Activated naive CD4-positive, alpha-beta T cell treated with anti-CD3 and anti-CD28 coated beads, Interleukin-2, amount 50 U/mL, for 16 hours (primary cell): ENCODE results near the gene RAB33B.
"Not testable (repeated sequence)": the region's sequence is repeated elsewhere in the genome, so short reads cannot be mapped to it uniquely, and the experiment has no call there.

Source experiments
- DNase-seq: peaks from one replicate; pipeline ENCODE4 v3.0.0-alpha.2; 2020

The RAB33B gene

GRCh38 chr4:139465922-139466321 is 12.0 kb downstream of the RAB33B start:
- DNase-seq: no peak

GRCh38 chr4:139468756-139469155 is 14.8 kb downstream of the RAB33B start:
- not testable (repeated sequence) for DNase-seq

DNA sequence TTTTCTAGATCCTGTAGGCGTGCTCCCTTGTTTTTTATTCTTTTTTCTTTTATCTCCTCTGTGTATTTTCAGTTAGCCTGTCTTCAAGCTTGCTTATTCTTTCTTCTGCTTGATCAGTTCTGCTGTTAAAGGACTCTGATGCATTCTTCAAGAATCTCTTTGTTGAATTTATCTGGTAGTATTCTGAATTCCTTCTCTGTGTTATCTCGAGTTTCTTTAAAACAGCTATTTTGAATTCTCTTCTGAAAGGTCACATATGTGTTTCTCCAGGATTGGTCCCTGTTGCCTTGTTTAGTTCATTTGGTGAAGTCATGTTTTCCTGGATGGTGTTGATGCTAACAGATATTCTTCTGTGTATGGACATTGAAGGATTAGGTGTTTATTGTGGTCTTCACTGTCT is 15.3 kb downstream of the RAB33B start:
- DNase-seq: no peak

GRCh38 chr4:139469869-139470268 is 15.9 kb downstream of the RAB33B start:
- no peak for DNase-seq

DNA sequence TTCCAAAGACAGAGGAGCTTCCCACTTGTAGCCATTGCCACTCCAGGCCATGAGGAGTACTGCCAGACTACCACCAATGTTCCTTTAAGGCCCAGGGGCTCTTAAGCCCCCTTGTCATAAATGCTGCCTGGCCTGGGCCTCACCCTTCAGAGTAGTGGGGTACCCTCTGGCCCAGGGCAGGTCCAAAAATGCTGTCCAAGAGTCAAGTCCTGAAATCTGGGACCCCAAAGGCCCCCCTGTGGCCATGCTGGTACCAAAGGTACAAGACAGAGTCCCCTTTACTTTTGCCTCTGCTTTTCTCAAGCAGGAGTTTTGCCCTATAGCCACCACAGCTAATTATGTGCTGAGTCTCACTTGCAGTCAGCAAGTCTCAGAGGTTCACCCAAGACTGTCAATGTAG is 16.4 kb downstream of the RAB33B start:
- DNase-seq: no peak

- no peak for DNase-seq
Measured at GRCh38 chr4:139470997-139471665, 17.2 kb downstream of the RAB33B start.

DNA sequence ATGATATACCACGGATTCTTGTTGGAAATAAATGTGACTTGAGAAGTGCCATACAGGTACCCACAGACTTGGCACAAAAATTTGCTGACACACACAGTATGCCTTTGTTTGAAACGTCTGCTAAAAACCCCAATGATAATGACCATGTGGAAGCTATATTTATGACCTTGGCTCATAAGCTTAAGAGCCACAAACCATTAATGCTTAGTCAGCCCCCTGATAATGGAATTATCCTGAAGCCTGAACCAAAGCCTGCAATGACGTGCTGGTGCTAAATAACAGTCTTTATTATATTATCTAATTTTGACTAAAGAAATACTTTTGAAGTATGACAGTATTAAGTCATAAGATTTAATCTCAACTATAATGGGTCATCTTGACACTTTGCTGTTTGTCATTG is 18.9 kb downstream of the RAB33B start:
- DNase-seq: no peak

DNA sequence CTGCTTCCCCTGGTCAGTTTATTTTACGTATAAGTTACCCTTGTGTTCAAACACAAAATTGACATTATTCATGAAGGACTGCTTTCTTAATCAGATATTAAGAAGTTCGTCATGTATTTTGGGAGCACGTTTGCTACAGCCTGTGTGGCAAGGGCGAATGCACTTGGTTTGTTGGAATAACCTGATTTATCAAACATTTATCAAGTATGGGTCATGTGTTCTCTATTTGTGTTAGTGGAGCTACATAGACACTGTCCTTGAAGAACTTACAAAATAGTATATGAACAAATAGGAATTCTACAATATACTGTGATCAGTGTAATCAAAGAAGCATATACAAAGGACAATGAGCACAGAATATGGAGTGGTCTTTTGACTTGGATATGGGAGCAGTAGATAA is 22.4 kb downstream of the RAB33B start:
- DNase-seq: no peak

DNA sequence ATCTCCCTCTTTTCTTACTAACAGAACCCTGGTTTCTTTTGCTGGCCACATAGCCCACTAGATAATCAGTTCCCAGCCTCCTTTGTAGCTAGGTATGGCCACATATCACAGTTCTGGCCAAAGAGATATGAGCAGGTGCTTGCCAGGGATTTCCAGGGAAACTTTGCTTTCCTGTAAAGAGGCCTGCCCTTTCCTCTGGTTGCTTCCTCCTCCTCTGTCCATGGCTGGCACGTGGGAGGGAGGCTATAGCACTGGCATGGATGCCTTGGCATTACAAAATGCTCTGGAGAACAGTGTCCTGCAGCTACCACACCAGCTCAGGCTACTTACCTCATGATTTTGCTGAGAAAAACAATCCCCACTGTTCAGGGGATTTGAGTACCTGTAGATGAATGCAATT is 27.5 kb downstream of the RAB33B start:
- no peak for DNase-seq

- DNase-seq: no peak
Measured at GRCh38 chr4:139483000-139483399, 29.1 kb downstream of the RAB33B start.

GRCh38 chr4:139484783-139485311 is 30.9 kb downstream of the RAB33B start:
- DNase-seq: no peak

GRCh38 chr4:139488442-139488841 is 34.5 kb downstream of the RAB33B start:
- DNase-seq: no peak

DNA sequence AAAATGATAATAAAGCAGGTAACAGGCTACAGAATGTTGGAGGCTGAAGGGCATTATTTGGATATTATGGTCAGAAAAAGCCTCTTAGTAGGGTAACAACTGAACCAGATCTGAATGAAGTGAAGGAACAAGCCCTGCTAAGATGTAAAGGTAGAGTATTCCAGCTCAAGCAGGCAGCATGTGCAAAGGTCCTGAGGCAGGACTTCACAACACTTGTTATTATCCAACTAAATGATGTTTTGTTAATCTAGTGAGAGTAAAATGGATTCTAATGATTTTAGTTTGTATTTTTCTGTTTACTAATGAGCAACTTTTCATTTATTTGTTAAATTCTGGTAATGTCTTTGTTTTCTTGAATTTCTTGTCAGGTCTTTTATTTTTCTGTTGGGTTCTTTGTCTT is 35.7 kb downstream of the RAB33B start:
- no peak for DNase-seq

DNA sequence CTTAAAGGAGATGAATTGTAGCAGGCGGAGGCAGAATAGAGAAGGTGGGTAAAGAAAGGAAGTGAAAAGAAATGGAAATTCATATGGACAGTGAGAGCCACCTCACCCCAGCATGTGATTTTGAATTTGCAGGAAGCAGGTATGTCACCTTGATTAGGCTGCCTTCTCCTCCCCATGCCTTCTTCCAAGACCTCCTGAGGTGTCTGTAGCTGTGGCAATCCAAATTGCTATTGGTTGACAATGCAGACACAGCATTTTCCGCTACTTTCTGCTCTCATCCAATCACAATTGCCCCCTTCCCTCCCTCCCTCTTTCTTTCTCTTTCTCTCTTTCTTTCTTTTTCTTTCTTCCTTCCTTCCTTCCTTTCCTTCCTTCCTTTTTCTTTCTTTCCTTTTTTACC is 38.5 kb downstream of the RAB33B start:
- DNase-seq: no peak

GRCh38 chr4:139493176-139493575 is 39.3 kb downstream of the RAB33B start:
- DNase-seq: no peak

- no peak for DNase-seq
Measured at GRCh38 chr4:139499186-139499585, 45.3 kb downstream of the RAB33B start.

DNA sequence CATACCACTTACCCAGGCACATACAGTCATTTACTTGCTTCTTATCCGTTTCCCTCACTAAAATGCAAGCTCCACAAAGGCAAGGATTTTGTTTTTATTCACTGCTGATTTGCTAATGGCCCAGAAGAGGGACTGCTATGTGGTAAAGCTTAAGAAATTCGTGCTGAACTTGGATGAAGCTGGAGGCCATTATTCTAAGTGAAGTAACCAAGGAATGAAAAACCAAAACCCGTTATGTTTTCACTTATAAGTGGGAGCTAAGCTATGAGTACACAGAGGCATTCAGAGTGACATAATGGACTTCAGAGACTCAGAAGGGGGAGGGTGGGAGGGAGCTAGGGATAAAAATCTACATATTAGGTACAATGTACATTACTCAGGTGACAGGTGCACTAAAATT is 47.2 kb downstream of the RAB33B start:
- no peak for DNase-seq

DNA sequence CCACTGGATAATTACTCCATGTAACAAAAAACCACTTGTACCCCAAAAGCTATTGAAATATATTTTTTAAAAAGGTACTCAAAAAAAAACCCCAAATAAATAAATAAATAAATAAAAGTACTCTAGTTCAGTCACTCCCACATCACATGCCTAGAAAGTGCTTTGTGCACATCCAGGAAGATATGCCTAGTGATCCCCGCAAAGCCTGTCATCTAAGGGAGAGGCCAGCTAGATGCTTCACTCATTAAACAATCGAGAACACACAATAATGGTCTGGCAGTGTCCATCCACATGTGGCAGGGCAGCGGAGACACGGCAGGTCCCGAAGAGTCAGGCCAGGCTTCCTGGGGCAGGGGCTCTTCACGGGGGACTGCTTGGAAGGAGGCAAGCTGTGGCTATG is 47.6 kb downstream of the RAB33B start:
- DNase-seq: no peak

DNA sequence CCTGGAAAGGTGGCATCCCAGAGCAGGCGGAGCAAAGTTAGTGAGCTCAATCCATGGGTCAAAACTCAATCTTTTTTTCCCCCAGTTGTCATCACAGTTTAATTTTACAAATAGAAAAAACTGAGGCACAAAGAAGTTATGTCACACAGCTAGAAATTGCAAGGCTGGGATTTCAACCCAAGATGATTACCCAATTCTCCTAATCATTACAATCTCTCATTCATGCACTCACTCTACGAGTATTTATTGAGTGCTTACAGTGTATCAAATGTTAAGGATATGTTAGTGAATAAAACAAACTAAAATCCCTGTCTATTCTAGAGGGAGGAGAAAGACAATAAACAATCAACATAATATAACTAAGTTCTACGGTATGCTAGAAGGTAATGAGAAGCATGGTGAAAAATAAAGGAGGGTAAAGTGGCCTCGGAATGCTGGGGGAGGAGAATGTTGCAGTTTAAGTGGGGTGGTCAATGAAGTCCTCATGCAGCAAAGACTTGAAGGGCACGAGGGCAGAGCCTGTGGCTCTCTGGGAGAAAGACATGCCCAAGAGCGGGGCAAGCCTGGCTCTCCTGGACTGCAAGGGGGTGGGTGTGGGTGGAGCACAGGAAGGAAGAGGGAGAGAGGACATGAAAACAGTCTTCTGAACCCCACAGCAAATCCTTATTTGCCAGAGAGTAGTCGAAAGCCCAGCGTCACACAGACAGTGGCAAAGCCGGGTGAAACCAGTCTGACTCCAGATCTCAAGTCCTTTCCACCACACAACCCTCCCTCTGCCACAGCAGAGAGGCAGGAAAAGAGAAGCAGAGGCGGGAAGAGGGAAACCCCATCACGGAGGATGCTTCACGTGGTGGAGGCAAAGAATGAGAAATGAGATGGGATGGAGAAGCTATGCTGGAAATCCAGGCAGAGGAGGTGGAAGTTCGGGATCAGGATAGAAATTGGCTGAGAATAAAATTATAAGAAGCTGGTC is 48.3 kb downstream of the RAB33B start:
- DNase-seq: no peak

DNA sequence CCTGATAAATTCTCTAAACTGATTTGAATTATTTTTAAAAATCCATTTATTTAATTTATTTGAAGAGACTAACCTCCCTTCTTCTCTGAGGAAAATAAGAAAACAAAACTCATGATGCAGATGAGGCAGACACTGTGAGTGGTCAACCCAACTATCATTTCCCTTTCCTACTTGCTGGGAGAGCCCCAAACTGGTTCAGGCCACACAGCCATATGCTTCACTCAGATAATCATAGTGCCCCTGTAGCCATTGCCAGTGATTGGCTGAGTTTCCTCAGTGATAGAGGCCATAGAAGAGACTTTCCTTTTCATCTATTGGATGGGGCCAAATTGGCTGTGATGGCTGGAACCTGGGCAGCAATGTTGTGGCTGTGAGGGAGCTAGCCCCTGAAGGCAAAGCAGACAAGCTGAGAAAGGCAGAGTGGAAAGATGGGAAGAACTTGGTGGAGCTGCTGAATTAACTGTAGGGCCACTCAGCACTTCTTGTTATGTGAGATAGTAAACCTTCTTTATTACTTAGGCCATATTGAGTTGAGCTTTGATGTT is 49.8 kb downstream of the RAB33B start:
- DNase-seq: no peak

DNA sequence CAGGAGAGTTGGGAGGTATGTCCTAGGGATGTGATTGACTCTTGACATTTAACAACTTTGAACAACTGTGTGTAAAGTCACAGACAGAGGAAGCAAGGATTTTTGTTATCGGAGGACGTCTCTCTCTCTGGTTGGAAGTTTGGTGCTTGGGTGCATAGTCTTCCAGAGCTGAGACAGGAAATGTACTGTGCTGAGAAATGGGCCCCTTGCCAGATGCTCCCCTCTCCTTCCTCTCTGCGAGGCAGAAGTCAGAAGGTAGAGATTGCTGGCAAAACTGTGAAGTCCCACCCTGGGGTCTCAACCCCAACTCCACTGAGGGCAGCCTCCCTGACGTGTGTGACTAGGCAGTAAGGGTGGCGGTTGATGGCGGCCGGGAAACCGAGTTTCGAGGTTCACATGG is 52.9 kb downstream of the RAB33B start:
- no peak for DNase-seq

DNA sequence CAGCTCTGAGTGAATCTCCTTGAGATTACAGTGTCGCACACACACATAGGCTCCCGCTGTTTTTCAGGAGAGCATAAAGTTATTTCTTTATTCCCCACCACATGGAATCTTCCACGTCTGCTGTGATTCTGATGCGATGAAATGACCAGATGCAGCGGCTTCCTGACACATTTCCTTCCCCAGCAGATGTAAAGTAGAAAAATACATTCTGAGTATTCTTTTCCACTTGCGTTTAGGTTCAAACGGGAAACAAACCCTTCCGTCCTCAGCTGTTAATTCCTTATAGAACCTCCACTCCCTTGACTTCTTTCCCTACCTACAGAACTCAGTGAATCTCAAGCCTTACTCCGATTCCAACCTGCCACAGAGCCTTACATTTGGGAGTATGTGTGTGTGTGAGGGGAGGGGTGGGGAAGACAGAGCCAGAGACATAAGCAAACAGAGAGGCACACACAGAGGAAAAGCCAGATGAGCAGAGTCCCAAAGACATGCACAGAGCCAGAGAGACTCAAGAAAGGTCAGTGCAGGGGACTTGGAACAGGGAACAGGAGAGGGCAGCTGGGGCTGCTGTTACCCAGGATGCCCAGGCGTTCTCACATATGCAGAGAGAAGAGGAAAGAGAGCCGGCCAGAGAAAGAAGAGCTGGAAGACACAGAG is 54.8 kb downstream of the RAB33B start:
- DNase-seq: no peak

- no peak for DNase-seq
Measured at GRCh38 chr4:139509727-139510410, 55.9 kb downstream of the RAB33B start.
